ENCODE data around the gene USF3.

USF3 gene

GRCh38 chr3:113629584-113630421 lies 66.6 kb downstream of the USF3 start:
- H3K4me1 ChIP-seq (ENCODE audit: low read depth, poor library complexity, severe bottlenecking): no peaks in the 10 kb centered on the region
- no peak for TF ChIP-seq CTCF (conservative IDR thresholded peaks at IDR 0.05; ENCODE audit: low read depth, low read length)
- H4K20me1 ChIP-seq (ENCODE audit: insufficient read depth): no peaks in the 10 kb centered on the region
- H3K36me3 ChIP-seq (ENCODE audit: insufficient read depth): no peaks in the 10 kb centered on the region
- no peak overlapping the region for H3K27ac ChIP-seq
- H3K4me2 ChIP-seq: no peak overlapping the region
- H2AFZ ChIP-seq (ENCODE audit: low read depth): no peak overlapping the region
- H3K4me3 ChIP-seq (IDR thresholded peaks at IDR 0.05; ENCODE audit: insufficient read depth, low read depth, low read length): no peak overlapping the region
- H3K79me2 ChIP-seq (ENCODE audit: insufficient read depth, low read depth): no peaks in the 10 kb centered on the region
- H3K27me3 ChIP-seq (ENCODE audit: insufficient read depth, low read depth): no peaks in the 10 kb centered on the region
- H3K9ac ChIP-seq: no peak overlapping the region

- H4K20me1 ChIP-seq (ENCODE audit: insufficient read depth): no peaks in the 10 kb centered on the region
- H3K4me3 ChIP-seq (IDR thresholded peaks at IDR 0.05; ENCODE audit: insufficient read depth, low read depth, low read length): no peak overlapping the region
- H3K4me1 ChIP-seq (ENCODE audit: low read depth, poor library complexity, severe bottlenecking): no peaks in the 10 kb centered on the region
- no peak overlapping the region for H3K4me2 ChIP-seq
- TF ChIP-seq CTCF (conservative IDR thresholded peaks at IDR 0.05; ENCODE audit: low read depth, low read length): no peak
- no peak overlapping the region for H3K9ac ChIP-seq
- no peaks in the 10 kb centered on the region for H3K79me2 ChIP-seq (ENCODE audit: insufficient read depth, low read depth)
- H2AFZ ChIP-seq (ENCODE audit: low read depth): no peak overlapping the region
- no peak overlapping the region for H3K27ac ChIP-seq
- no peaks in the 10 kb centered on the region for H3K36me3 ChIP-seq (ENCODE audit: insufficient read depth)
- no peaks in the 10 kb centered on the region for H3K27me3 ChIP-seq (ENCODE audit: insufficient read depth, low read depth)
Observed at GRCh38 chr3:113628788-113629187, 67.7 kb downstream of the USF3 start.

- Histone ChIP-seq H3K4me2 (no peak overlapping the region), H4K20me1 (ENCODE audit: insufficient read depth) (no peaks in the 10 kb centered on the region), H3K79me2 (ENCODE audit: insufficient read depth, low read depth) (no peaks in the 10 kb centered on the region), H3K9ac (no peak overlapping the region), H3K4me1 (ENCODE audit: low read depth, poor library complexity, severe bottlenecking) (no peaks in the 10 kb centered on the region), H3K36me3 (ENCODE audit: insufficient read depth) (no peaks in the 10 kb centered on the region), H3K27me3 (ENCODE audit: insufficient read depth, low read depth) (no peaks in the 10 kb centered on the region), H3K4me3 (IDR thresholded peaks at IDR 0.05; ENCODE audit: insufficient read depth, low read depth, low read length) (no peak overlapping the region), H3K27ac (no peak overlapping the region), H2AFZ (ENCODE audit: low read depth) (no peak overlapping the region)
- no peak for TF ChIP-seq CTCF (conservative IDR thresholded peaks at IDR 0.05; ENCODE audit: low read depth, low read length)
Observed at GRCh38 chr3:113628316-113628715, 68.1 kb downstream of the USF3 start.

GRCh38 chr3:113626503-113627371 lies 69.7 kb downstream of the USF3 start:
- Histone ChIP-seq H3K9ac (no peak overlapping the region), H3K4me3 (IDR thresholded peaks at IDR 0.05; ENCODE audit: insufficient read depth, low read depth, low read length) (no peak overlapping the region), H3K36me3 (ENCODE audit: insufficient read depth) (no peaks in the 10 kb centered on the region), H3K4me2 (no peak overlapping the region), H3K79me2 (ENCODE audit: insufficient read depth, low read depth) (no peaks in the 10 kb centered on the region), H4K20me1 (ENCODE audit: insufficient read depth) (no peaks in the 10 kb centered on the region), H3K27me3 (ENCODE audit: insufficient read depth, low read depth) (no peaks in the 10 kb centered on the region), H2AFZ (ENCODE audit: low read depth) (no peak overlapping the region), H3K27ac (no peak overlapping the region), H3K4me1 (ENCODE audit: low read depth, poor library complexity, severe bottlenecking) (no peaks in the 10 kb centered on the region)
- TF ChIP-seq CTCF (conservative IDR thresholded peaks at IDR 0.05; ENCODE audit: low read depth, low read length): peak; percentile 76

Data from KMS-11 (cell line).